Measurements from ENCODE around the gene CFI. TPM values are rescaled to one million over a fixed set of nuclear protein-coding genes. Genes with fewer than 3 reads are reported as not detected.
A peak's percentile ranks its signal among the peaks of the same experiment; 100 is the strongest.
"Not testable (repeated sequence)": the region's sequence is repeated elsewhere in the genome, so short reads cannot be mapped to it uniquely, and the experiment has no call there.

CFI gene
- total and polyA plus RNA-seq, 2 donors: 24.8 to 52.0 TPM

DNA sequence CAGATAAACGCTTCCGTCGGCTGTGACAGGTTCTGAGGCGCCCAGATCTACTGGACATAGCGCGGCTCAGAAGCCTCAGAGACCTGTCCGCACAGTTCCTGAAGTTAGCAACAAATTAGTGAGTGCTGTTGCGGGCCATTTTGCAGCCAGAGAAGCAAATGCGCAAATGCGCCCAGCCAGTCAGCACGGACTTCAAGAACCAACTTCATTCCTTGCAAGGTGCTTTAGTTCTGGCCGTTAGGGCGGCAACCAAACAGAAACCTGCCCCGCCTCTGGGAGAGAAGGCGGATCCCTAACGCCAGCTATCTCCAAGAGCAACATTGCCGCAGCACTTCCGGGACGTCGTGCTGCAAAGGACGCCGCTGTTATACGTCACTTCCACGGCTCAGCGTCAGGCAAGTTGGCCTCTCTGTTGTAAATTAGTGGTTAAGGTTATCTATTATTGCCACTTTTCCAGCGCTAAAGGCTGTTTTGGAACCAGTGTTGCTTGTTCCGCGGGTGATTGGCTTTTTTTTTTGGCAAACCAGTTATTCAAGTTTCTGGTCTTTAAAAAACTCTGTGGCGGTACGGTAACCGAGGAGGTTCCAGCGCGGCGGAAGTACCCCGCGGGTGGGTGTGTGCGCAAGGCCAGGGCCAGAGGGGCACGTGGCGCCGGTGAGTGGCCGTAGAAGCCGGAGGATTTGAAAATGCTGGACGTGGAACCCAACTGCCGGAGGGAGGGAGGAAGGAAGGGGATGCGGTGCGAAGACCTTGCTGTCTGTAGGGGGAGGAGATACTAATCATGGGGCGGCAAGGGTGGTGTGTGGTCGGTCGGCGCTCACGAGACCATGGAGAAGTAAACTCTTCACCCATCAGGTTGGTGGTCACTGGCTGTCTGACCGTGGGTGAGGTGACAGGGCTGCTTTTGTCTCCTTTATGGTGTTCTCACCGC is 13.6 kb upstream of the CFI start, which contains the start of gene GAR1:
GAR1 (plus strand) TSS at position 612 of the 931 bp plus-strand sequence. CDS start 403 bp downstream, outside the sequence.
- Histone ChIP-seq H3K36me3 (ENCODE audit: insufficient read depth) (no peaks in the 10 kb centered on the region), H3K4me1 (ENCODE audit: insufficient read depth) (no peaks in the 10 kb centered on the region), H3K27ac (ENCODE audit: low read depth) (no peak within 1 kb of the TSS), H3K4me3 (ENCODE audit: low read depth, low read length) (peak within 1 kb of the TSS; percentile 87)
- under 1% methylated on average over 53 of the region's 53 CpGs for WGBS
- peak; percentile 92 for DNase-seq (ENCODE audit: extremely low spot score)

DNA sequence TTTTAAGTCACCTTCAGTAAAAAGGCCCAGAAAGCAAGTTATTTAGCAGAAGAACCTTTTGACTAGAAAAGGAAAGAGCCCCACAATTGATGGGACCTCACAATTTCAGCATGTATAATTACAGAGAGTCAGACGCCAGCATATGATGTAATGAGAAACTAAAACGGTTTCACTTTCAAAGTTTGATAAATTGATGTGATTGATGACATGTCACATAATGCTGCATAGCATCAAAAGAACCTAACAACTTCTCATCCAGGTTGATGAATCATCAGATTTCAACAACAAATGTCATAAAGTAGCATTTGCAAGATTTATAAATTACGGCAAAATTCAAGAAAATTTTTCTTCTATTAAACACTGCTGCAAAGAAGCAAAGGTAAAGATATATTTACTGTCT is 9.9 kb upstream of the CFI start:
- WGBS: 63% methylated on average over 3 of the region's 3 CpGs
- Histone ChIP-seq H3K4me3 (ENCODE audit: low read depth, low read length) (no peak overlapping the region), H3K36me3 (ENCODE audit: insufficient read depth) (no peaks in the 10 kb centered on the region), H3K4me1 (ENCODE audit: insufficient read depth) (no peaks in the 10 kb centered on the region), H3K27ac (ENCODE audit: low read depth) (no peak overlapping the region)
- no peak for DNase-seq (ENCODE audit: extremely low spot score)

- Histone ChIP-seq H3K4me1 (ENCODE audit: insufficient read depth) (no peaks in the 10 kb centered on the region), H3K27ac (ENCODE audit: low read depth) (no peak overlapping the region), H3K4me3 (ENCODE audit: low read depth, low read length) (no peak overlapping the region), H3K36me3 (ENCODE audit: insufficient read depth) (no peaks in the 10 kb centered on the region)
- DNase-seq (ENCODE audit: extremely low spot score): no peak
- 61% methylated on average over 11 of the region's 11 CpGs for WGBS
Measured at GRCh38 chr4:109810552-109811387, 9.0 kb upstream of the CFI start.

DNA sequence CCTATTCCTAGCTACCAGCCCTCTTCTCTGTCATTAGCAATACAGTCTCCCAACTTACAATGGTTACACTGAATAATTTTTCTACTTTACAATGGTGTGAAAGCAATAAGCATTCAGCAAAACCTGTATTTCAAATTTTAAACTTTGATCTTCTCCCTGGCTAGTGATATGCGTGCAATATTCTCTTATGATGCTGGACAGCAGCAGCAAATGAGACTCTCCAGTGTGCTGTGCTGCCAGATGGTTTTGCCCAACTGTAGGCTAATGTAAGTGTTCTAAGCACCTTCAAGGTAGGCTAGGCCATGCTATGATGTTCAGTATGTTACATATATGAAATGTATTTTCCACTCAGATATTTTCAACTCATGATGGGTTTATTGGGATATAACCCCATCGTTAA is 7.9 kb upstream of the CFI start:
- WGBS: 90% methylated on average over 2 of the region's 2 CpGs
- Histone ChIP-seq H3K36me3 (ENCODE audit: insufficient read depth) (no peaks in the 10 kb centered on the region), H3K4me1 (ENCODE audit: insufficient read depth) (no peaks in the 10 kb centered on the region), H3K4me3 (ENCODE audit: low read depth, low read length) (no peak overlapping the region), H3K27ac (ENCODE audit: low read depth) (no peak overlapping the region)
- no peak for DNase-seq (ENCODE audit: extremely low spot score)

- no peak overlapping the region for H3K27ac ChIP-seq (ENCODE audit: low read depth)
- DNase-seq (ENCODE audit: extremely low spot score): no peak
- no peaks in the 10 kb centered on the region for H3K36me3 ChIP-seq (ENCODE audit: insufficient read depth)
- H3K4me1 ChIP-seq (ENCODE audit: insufficient read depth): no peaks in the 10 kb centered on the region
- H3K4me3 ChIP-seq (ENCODE audit: low read depth, low read length): no peak overlapping the region
- 21% methylated on average over 4 of the region's 4 CpGs for WGBS
Measured at GRCh38 chr4:109803924-109804571, 2.2 kb upstream of the CFI start.

DNA sequence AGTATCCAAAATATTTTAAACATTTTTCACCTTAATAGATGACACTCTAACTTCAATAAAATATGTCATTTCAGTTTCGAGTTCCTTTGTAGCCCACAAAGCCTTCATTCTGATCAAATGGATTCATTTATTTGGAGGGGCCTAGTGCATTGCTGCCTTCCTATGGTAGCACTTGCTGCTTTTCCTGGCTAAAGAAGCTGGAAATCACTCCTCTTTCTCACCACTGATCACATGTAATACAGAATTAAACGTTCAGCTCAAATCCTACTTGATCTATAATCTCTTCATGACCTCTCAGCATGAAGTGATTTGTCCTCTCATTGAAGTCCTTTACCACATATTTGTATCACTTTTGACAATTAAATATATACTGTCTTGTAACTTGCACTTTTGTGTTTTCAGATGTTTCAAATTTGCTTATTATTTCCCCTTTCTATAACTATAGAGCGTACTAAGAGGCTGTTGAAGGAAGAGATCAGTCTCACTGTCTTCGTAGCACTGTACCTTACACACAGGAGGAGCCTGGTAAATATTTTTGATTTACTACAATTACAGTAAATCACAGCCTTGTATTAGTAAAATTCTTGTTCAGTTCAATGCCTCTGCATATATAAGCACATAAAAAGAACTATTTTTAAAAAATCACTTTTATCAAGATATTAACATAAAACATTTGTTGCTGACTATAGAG is 555 bp downstream of the CFI start:
- no peaks in the 10 kb centered on the region for H3K4me1 ChIP-seq (ENCODE audit: insufficient read depth)
- WGBS: 43% methylated on average over 4 of the region's 4 CpGs
- H3K4me3 ChIP-seq (ENCODE audit: low read depth, low read length): no peak overlapping the region
- no peak for DNase-seq (ENCODE audit: extremely low spot score)
- H3K36me3 ChIP-seq (ENCODE audit: insufficient read depth): no peaks in the 10 kb centered on the region
- H3K27ac ChIP-seq (ENCODE audit: low read depth): no peak overlapping the region

GRCh38 chr4:109798866-109799265 is 2.9 kb downstream of the CFI start:
- no peak for DNase-seq (ENCODE audit: extremely low spot score)
- no peak overlapping the region for H3K27ac ChIP-seq (ENCODE audit: low read depth)

DNA sequence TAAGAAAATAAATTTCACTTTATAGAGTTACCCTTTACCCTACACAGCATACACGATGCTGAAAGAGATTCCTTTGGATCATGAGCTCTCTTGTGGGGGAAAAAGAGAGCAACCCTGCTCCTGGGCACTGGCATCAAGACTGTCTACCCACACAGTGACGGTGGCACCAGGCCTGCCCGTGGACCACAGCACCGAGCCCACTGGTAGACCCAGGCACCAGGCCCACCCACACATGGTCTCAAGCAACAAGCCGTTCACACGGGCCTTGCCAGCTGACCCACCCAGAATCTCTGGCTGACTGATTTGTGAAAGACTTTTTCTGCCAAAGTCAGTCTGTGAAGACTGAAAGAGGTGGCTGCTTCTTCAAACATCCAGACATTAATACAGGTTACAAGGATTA is 6.7 kb downstream of the CFI start:
- H3K36me3 ChIP-seq (ENCODE audit: insufficient read depth): no peaks in the 10 kb centered on the region
- no peak overlapping the region for H3K4me3 ChIP-seq (ENCODE audit: low read depth, low read length)
- DNase-seq (ENCODE audit: extremely low spot score): no peak
- WGBS: 89% methylated on average over 6 of the region's 6 CpGs
- no peaks in the 10 kb centered on the region for H3K4me1 ChIP-seq (ENCODE audit: insufficient read depth)
- H3K27ac ChIP-seq (ENCODE audit: low read depth): no peak overlapping the region

More at GRCh38 chr4:109798866-109799265, 2.9 kb downstream of the CFI start:
- no peaks in the 10 kb centered on the region for H3K4me1 ChIP-seq (ENCODE audit: insufficient read depth)
- H3K36me3 ChIP-seq (ENCODE audit: insufficient read depth): no peaks in the 10 kb centered on the region
- no peak overlapping the region for H3K4me3 ChIP-seq (ENCODE audit: low read depth, low read length)

DNA sequence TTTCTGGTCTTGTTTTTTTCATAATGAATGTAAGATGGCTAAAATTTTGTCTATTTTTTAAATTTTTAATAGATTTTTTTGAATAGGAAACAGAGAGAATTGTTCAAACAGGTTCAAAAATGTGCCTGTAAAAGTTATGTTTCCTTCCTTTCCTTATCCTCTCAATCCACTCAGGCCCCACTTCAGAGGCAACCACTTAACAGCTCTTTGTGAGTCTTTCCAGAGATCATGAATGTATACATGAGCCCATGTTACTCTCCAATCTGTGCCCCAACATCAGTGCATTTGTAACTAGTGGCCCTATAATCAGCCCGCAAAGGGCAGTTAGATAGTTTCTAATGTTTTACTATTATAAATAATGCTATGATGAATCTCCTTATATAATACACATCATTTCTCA is 14.0 kb downstream of the CFI start:
- Histone ChIP-seq H3K4me3 (ENCODE audit: low read depth, low read length) (no peak overlapping the region), H3K27ac (ENCODE audit: low read depth) (no peak overlapping the region), H3K4me1 (ENCODE audit: insufficient read depth) (no peaks in the 10 kb centered on the region), H3K36me3 (ENCODE audit: insufficient read depth) (no peaks in the 10 kb centered on the region)
- no peak for DNase-seq (ENCODE audit: extremely low spot score)
- 33% methylated on average over 1 of the region's 1 CpG for WGBS

DNA sequence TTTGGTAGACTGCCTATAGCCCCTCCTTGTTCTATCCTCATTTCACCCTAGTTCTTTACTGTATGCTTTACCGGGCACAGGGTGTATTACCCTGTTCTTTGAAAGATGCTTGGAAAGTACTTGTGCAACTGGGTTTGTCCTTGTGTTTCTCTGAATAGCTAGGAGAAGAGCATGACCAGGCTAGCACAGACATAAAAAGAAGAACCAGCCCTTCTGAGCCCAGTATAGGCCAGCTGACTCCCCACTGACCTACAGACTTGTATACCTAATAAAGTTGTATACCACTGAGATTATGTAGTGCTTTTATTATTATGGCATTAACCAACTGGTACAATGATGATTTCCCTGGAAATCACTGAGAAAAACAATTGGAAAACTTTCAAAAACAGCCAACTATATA is 15.0 kb downstream of the CFI start:
- no peak for DNase-seq (ENCODE audit: extremely low spot score)
- 95% methylated on average over 1 of the region's 1 CpG for WGBS
- no peak overlapping the region for H3K4me3 ChIP-seq (ENCODE audit: low read depth, low read length)

DNA sequence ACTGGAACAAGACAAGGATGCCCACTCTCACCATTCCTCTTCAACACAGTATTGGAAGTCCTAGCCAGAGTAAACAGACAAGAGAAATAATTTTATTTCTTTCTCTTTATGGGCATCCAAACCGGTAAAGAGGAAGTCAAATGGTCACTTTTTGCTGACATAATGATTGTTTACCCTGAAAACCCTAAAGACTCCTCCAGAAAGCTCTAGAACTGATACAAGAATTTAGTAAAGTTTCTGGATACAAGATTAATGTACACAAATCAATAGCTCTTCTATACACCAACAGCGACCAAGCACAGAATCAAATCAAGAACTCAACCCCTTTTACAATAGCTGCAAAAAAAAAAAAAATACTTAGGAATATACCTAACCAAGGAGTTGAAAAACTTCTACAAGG is 19.7 kb downstream of the CFI start:
- DNase-seq (ENCODE audit: extremely low spot score); H3K27ac ChIP-seq (ENCODE audit: low read depth); H3K36me3 ChIP-seq (ENCODE audit: insufficient read depth); H3K4me1 ChIP-seq (ENCODE audit: insufficient read depth); H3K4me3 ChIP-seq (ENCODE audit: low read depth, low read length): not testable (repeated sequence)
- WGBS: 85% methylated on average over 2 of the region's 2 CpGs

More for the DNA sequence above, 15.0 kb downstream of the CFI start:
- Histone ChIP-seq H3K27ac (ENCODE audit: low read depth) (no peak overlapping the region), H3K4me1 (ENCODE audit: insufficient read depth) (no peaks in the 10 kb centered on the region), H3K36me3 (ENCODE audit: insufficient read depth) (no peaks in the 10 kb centered on the region)

DNA sequence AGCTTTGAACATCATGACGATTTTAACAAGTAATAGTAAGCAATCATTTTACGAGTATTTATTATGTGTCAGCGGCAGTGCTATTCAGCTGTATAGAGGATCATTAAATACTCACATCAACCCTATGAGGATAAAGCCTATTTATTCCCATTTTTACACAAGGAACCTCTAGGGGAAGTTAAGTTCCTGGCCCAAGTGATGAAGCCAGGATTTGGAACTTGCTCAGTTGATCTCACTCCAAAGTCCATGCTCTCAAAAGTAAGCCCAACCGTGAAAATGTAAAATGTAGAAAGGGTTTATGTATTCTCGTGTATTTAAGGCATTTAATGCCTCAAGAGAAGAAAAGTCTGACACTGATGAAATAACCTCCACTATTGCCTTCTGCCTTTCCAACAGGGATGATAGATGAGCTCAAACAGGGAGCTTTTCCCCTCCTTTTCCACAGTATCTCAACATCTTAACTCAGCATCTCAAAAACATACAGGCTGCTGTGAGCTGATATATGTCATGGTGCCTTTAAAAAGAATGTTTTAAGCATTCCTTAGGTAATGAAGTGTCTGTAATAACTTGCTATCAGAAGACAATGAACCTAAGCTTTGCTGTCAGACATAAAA is 36.9 kb downstream of the CFI start:
- DNase-seq (ENCODE audit: extremely low spot score): no peak
- 35% methylated on average over 5 of the region's 5 CpGs for WGBS
- no peak overlapping the region for H3K4me3 ChIP-seq (ENCODE audit: low read depth, low read length)
- H3K36me3 ChIP-seq (ENCODE audit: insufficient read depth): no peaks in the 10 kb centered on the region
- H3K27ac ChIP-seq (ENCODE audit: low read depth): no peak overlapping the region
- no peaks in the 10 kb centered on the region for H3K4me1 ChIP-seq (ENCODE audit: insufficient read depth)

GRCh38 chr4:109764376-109764775 is 37.4 kb downstream of the CFI start:
- no peak for DNase-seq (ENCODE audit: extremely low spot score)
- no peaks in the 10 kb centered on the region for H3K36me3 ChIP-seq (ENCODE audit: insufficient read depth)
- H3K4me3 ChIP-seq (ENCODE audit: low read depth, low read length): no peak overlapping the region
- no peaks in the 10 kb centered on the region for H3K4me1 ChIP-seq (ENCODE audit: insufficient read depth)
- WGBS: 47% methylated on average over 2 of the region's 2 CpGs
- no peak overlapping the region for H3K27ac ChIP-seq (ENCODE audit: low read depth)
